ENCODE measurements around the gene WIZ.
"Not testable (repeated sequence)": the region's sequence is repeated elsewhere in the genome, so short reads cannot be mapped to it uniquely, and the experiment has no call there.

WIZ gene

GRCh38 chr19:15402411-15403150 is 47.2 kb downstream of the WIZ start:
- DNase-seq: no peak

- DNase-seq: no peak
Observed at GRCh38 chr19:15401397-15401710, 48.4 kb downstream of the WIZ start.

GRCh38 chr19:15400521-15401396 is 49.0 kb downstream of the WIZ start:
- no peak for DNase-seq

GRCh38 chr19:15399635-15400034 is 50.1 kb downstream of the WIZ start:
- DNase-seq: no peak

DNA sequence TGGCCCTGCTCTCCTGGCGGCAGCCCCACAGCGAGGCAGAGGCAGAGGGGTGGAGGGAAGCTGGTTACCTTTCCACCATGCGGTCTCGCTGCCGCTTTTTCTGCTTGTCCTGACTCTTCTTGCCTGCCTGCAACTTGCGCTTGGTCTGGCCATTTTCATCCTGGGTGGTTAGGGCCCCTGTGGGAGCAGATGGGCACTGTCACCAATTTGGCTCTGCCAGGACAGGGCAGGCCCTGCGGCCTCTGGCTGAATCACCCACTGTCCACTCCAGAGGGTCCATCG is 50.6 kb downstream of the WIZ start:
- DNase-seq: no peak

- DNase-seq: no peak
Observed at GRCh38 chr19:15398501-15399233, 51.1 kb downstream of the WIZ start.

DNA sequence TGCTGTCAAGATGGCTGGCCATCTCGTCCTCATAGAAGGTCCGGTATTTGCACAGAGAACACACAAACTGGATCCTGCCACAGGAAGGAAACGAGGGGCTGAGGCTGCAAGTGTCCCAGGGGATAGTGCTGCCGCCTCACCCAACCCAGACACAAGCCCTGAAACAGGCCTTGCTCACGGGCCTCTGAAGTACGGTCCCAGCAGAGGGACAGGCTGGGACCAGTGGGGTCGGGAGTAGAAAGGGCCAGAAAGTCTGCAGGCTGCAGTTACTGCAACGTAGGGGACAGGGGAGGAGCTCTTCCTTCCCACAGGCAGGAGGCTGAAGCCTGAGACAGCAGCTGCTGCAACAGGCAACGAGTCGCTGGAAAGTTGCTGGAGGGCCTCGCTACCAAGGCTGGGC is 52.0 kb downstream of the WIZ start:
- DNase-seq: no peak

DNA sequence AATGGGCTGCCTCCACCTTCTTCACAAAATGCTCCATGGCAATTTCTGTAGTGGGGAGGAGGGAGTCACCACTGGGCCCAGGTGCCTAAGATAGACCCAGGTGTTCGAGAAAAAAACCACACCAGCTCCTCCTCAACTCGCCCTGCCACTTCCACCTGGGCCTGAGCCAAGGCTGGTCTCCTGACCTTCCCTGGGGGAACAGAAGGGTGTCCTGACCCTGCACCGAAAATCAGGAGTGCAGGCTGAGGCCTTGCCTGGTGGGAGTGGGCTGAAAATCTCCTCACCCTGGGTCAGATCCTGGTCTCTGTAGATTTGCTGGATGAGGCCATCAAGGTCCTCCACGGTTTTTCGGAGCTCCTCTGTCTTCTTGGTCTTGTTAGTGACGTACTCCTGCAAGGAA is 52.5 kb downstream of the WIZ start:
- no peak for DNase-seq

- no peak for DNase-seq
Observed at GRCh38 chr19:15396436-15396835, 53.3 kb downstream of the WIZ start.

DNA sequence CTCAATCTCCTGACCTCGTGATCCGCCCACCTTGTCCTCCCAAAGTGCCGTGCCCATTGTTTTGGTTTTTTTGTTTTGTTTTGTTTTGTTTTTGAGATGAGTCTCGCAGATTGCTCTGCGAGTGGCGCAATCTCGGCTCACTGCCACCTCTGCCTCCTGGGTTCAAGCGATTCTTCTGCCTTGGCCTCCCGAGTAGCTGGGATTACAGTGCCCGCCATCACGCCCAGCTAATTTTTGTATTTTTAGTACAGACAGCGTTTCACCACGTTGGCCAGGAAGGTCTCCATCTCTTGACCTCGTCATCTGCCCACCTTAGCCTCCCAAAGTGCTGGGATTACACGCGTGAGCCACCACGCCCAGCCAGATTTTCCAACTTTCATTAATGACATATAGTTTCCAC is 54.5 kb downstream of the WIZ start:
- DNase-seq: not testable (repeated sequence)

GRCh38 chr19:15394426-15394825 is 55.3 kb downstream of the WIZ start:
- DNase-seq: no peak

- DNase-seq: no peak
Observed at GRCh38 chr19:15393963-15394362, 55.8 kb downstream of the WIZ start.

DNA sequence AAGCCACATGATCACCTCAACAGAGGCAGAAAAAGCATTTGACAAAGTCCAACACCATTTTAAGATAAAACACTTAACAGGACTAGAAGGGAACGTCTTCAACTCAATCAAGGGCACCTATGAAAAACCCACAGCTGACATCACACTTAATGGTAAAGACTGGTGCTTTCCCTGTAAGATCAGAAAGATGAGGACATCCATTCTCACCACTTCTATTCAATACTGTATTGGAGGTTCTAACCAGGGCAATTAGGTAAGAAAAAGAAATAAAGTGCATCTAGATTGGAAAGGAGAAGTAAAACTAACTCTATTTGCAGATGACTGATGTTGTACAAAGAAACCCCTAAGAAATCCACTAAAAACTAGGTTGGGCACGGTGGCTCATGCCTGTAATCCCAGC is 58.9 kb downstream of the WIZ start:
- no peak for DNase-seq

GRCh38 chr19:15381864-15382263 is 67.9 kb downstream of the WIZ start:
- no peak for DNase-seq

- no peak for DNase-seq
Observed at GRCh38 chr19:15381429-15381828, 68.3 kb downstream of the WIZ start.

GRCh38 chr19:15379999-15380647 is 69.6 kb downstream of the WIZ start:
- no peak for DNase-seq

GRCh38 chr19:15379083-15379998 is 70.4 kb downstream of the WIZ start, which contains the start of gene AKAP8:
Gene AKAP8, minus strand, starts transcription at chr19:15379787. Its CDS starts 56 bp downstream, at chr19:15379731.
- DNase-seq: peak; percentile 97 to 100

GRCh38 chr19:15378534-15379082 is 71.1 kb downstream of the WIZ start:
- DNase-seq: peak; percentile 28 to 36

GRCh38 chr19:15374796-15375440 is 74.8 kb downstream of the WIZ start:
- no peak for DNase-seq

GRCh38 chr19:15374105-15374651 is 75.6 kb downstream of the WIZ start:
- DNase-seq: no peak

DNA sequence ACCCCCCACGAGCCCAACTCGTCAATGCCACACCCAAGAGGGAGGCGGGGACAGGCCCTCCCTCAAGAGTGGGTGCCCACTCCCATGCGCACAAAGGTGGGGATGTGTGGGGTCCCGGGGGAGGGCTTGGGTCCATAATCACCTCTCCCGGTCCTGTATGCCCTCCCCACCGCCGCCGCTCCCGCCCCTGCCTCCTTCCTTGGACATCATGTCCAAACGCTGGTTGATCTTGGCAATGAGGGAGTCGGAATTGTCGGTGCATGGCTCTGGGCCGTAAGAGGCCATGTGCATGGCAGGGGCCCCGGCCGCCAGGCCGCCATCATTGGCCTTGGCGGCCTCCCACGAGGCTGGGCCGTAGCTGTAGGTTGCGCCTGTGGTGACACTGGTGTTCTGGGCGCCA is 76.1 kb downstream of the WIZ start:
- no peak for DNase-seq

All from bone marrow (tissue), 2 donors.